Panc1 (cell line): ENCODE data around the gene GRAPL.
"Not testable (repeated sequence)": the region's sequence is repeated elsewhere in the genome, so short reads cannot be mapped to it uniquely, and the experiment has no call there.

ENCODE experiments used
- POLR2AphosphoS5 ChIP-seq: IDR thresholded peaks from 2 replicates; pipeline ENCODE4 v1.6.1; 2012; ENCODE audit warnings: mild to moderate bottlenecking, low read depth, low read length, moderate library complexity
- REST ChIP-seq, 2 experiments: IDR thresholded peaks; 2 replicates each; pipeline ENCODE4 v1.6.1; 2011 to 2012; ENCODE audit warnings: low read depth in 2 of 2, control low read depth in 1 of 2, low read length in 1 of 2, mild to moderate bottlenecking in 1 of 2, moderate library complexity in 1 of 2; ENCODE audit not compliant: insufficient read depth in 1 of 2
- SIN3A ChIP-seq: IDR thresholded peaks from 2 replicates; pipeline ENCODE4 v1.6.1; 2012; ENCODE audit warnings: low read depth, mild to moderate bottlenecking, low read length, moderate library complexity, borderline replicate concordance; ENCODE audit not compliant: insufficient read depth
- TF ChIP-seq, protein P1 (sequence below): fragments of 450-650 bp; IDR thresholded peaks from 2 replicates; pipeline ENCODE4 v1.5.1; 2017; ENCODE audit warnings: mild to moderate bottlenecking

DNA sequence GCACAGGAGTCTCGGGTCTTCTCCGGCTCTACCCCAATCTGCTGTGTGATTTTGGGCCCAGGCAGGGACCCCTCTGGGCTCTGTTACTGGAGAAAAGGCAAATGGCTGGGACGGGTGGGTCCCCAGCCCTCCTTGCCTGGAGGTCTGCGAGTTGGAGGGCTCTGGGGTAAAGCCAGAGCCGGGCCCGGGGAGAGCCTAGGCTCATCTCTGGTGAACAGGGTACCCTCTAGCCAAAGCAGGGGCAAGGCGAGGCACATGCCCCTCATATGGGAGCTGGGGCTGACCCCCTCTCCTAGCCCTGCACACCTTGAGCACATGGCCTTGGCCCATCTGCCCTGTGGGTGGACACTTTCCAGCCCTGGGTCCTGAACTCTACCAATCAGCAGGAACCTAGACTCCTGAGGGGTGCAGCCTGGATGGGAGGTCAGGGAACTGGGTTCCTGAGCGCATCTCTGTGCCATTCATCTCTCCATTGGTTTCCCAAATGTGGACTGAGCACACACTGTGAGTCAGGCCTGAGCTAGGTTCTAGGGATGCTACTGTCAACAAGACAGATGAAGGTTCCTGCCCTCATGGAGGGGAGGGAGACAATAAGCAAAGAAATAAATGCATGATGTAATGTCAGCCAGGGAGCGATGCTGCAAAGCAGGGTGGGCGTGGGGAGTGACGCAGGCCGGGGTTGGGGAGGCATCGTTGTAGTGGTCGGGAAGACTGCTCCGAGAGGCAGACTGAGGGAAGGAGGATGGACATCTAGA lies 33.5 kb upstream of the GRAPL start:
- TF ChIP-seq, protein P1, sequence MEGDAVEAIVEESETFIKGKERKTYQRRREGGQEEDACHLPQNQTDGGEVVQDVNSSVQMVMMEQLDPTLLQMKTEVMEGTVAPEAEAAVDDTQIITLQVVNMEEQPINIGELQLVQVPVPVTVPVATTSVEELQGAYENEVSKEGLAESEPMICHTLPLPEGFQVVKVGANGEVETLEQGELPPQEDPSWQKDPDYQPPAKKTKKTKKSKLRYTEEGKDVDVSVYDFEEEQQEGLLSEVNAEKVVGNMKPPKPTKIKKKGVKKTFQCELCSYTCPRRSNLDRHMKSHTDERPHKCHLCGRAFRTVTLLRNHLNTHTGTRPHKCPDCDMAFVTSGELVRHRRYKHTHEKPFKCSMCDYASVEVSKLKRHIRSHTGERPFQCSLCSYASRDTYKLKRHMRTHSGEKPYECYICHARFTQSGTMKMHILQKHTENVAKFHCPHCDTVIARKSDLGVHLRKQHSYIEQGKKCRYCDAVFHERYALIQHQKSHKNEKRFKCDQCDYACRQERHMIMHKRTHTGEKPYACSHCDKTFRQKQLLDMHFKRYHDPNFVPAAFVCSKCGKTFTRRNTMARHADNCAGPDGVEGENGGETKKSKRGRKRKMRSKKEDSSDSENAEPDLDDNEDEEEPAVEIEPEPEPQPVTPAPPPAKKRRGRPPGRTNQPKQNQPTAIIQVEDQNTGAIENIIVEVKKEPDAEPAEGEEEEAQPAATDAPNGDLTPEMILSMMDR = not testable (repeated sequence)
- TF ChIP-seq REST (IDR thresholded peaks at IDR 0.05; ENCODE audit: insufficient read depth in 1 of 2, low read depth in 2 of 2, low read length in 1 of 2); SIN3A; POLR2AphosphoS5: not testable (repeated sequence)
